Measurements from ENCODE around the gene TRIO.

The TRIO gene

DNA sequence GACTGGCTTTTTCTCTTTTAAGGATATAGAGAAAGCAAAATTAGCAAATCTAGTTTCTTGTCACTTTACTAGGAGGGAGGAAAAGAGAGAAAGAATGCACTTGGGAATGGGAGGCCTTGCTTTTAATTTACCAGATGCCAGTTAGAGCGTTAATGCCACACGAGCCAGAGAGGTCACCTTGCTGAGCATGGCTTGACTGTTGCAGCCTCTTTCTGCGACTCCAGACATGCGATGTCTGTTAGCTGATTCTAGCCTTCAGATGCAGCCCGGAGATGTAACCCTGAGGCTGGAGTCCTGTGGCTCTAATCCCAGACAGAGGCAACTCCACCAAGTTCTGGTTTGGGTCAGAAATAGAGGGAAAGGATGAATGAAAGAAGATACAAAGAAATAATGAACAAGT lies 152.5 kb downstream of the TRIO start:
- Histone ChIP-seq H3K36me3 (ENCODE audit: control insufficient read depth, insufficient read depth, low read length) (no peaks in the 10 kb centered on the region), H3K4me2 (ENCODE audit: low read length) (no peak overlapping the region), H3K27me3 (ENCODE audit: control insufficient read depth, insufficient read depth, low read length) (no peaks in the 10 kb centered on the region), H3K4me3 (ENCODE audit: low read depth, low read length) (no peak overlapping the region), H3K79me2 (peaks cover 2% of the 10 kb centered on the region), H3K9ac (no peak overlapping the region), H3K9me3 (ENCODE audit: control insufficient read depth, low read length) (no peaks in the 10 kb centered on the region), H3K4me1 (no peaks in the 10 kb centered on the region), H3K27ac (no peak overlapping the region), H2AFZ (no peak overlapping the region)
- TF ChIP-seq, protein P1, sequence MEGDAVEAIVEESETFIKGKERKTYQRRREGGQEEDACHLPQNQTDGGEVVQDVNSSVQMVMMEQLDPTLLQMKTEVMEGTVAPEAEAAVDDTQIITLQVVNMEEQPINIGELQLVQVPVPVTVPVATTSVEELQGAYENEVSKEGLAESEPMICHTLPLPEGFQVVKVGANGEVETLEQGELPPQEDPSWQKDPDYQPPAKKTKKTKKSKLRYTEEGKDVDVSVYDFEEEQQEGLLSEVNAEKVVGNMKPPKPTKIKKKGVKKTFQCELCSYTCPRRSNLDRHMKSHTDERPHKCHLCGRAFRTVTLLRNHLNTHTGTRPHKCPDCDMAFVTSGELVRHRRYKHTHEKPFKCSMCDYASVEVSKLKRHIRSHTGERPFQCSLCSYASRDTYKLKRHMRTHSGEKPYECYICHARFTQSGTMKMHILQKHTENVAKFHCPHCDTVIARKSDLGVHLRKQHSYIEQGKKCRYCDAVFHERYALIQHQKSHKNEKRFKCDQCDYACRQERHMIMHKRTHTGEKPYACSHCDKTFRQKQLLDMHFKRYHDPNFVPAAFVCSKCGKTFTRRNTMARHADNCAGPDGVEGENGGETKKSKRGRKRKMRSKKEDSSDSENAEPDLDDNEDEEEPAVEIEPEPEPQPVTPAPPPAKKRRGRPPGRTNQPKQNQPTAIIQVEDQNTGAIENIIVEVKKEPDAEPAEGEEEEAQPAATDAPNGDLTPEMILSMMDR (IDR thresholded peaks at IDR 0.05): no peak

DNA sequence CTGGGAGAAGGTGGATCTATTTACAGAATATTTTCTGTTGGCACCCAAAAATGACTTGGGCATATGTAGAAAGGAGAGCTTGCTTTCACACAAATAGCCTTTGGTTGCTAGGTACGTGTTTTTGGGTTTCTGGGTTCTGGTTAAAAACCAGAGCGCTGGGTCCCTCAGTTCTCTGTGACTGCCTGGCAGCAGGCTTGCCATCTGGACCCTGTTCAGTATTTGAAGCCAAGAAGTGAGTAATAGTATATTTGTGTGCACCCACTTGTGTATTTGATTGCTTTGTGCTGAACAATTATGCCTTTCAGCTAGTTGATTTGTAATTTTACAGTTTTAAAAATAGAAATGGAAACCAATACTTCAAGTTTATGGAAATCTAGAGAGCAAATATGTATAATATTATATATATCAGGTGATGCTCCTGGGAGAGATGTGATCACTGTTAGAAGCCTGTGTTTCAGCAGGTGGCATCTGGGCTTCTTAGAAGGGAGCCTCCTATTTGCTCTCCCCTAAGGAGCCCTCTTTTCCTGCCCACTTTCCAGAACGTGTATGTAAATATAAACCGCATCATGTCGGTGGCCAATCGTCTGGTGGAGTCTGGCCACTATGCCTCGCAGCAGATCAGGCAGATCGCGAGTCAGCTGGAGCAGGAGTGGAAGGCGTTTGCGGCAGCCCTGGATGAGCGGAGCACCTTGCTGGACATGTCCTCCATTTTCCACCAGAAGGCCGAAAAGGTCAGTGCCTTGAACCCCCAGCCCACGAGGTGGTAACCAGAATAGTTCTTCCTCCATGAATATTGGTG lies 153.6 kb downstream of the TRIO start:
- Histone ChIP-seq H3K27ac (no peak overlapping the region), H3K79me2 (peaks cover 2% of the 10 kb centered on the region), H2AFZ (no peak overlapping the region), H3K4me1 (no peaks in the 10 kb centered on the region), H3K9me3 (ENCODE audit: control insufficient read depth, low read length) (no peaks in the 10 kb centered on the region), H3K4me2 (ENCODE audit: low read length) (no peak overlapping the region), H3K4me3 (ENCODE audit: low read depth, low read length) (no peak overlapping the region), H3K27me3 (ENCODE audit: control insufficient read depth, insufficient read depth, low read length) (no peaks in the 10 kb centered on the region), H3K9ac (no peak overlapping the region), H3K36me3 (ENCODE audit: control insufficient read depth, insufficient read depth, low read length) (no peaks in the 10 kb centered on the region)
- TF ChIP-seq, protein P1 (IDR thresholded peaks at IDR 0.05): no peak

- Histone ChIP-seq H3K27ac (no peak overlapping the region), H3K4me3 (ENCODE audit: low read depth, low read length) (no peak overlapping the region), H3K9ac (no peak overlapping the region)
Measured at GRCh38 chr5:14297697-14298096, 154.6 kb downstream of the TRIO start.

DNA sequence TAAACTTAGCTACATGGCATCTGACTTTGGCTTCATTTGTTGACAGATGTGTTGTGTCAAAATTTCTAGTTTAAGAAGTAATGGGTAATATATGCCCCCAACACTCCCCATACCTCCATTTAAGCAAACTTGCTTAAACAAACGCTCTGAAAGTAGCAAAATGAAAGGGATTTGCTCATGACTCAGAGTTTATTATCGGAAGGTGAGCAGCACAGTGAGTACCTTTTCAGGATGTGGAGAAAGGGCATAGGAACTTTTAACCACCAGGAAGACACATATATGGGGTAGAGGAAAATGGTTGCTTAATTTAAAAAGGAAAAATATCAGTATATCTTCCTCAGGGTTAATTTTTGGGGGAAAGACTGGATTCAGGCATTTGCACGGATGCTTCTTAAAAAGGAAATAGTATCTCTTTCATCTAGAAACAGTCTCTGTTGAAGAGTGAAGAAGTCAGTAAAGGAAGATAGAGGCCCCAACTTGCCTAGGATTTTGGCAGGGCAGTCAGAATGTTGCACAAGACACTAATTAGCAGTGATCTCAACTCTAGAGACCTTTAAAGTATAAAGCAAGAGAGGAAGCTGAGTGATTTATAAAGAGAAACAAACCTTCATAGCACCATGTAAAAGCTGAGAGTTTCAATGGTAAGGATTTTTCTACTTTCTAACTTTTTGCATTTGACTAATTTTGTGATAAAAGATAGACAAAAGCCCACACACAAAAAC lies 155.1 kb downstream of the TRIO start:
- Histone ChIP-seq H3K4me3 (ENCODE audit: low read depth, low read length) (no peak overlapping the region), H3K27me3 (ENCODE audit: control insufficient read depth, insufficient read depth, low read length) (no peaks in the 10 kb centered on the region), H3K27ac (no peak overlapping the region), H3K36me3 (ENCODE audit: control insufficient read depth, insufficient read depth, low read length) (no peaks in the 10 kb centered on the region), H3K9ac (no peak overlapping the region), H3K9me3 (ENCODE audit: control insufficient read depth, low read length) (no peaks in the 10 kb centered on the region), H3K79me2 (peaks cover 2% of the 10 kb centered on the region), H3K4me1 (no peaks in the 10 kb centered on the region), H3K4me2 (ENCODE audit: low read length) (no peak overlapping the region), H2AFZ (no peak overlapping the region)
- TF ChIP-seq, protein P1 (IDR thresholded peaks at IDR 0.05): no peak

More at GRCh38 chr5:14297697-14298096, 154.6 kb downstream of the TRIO start:
- TF ChIP-seq, protein P1 (IDR thresholded peaks at IDR 0.05): no peak
- no peaks in the 10 kb centered on the region for H3K27me3 ChIP-seq (ENCODE audit: control insufficient read depth, insufficient read depth, low read length)
- no peaks in the 10 kb centered on the region for H3K36me3 ChIP-seq (ENCODE audit: control insufficient read depth, insufficient read depth, low read length)
- H3K4me1 ChIP-seq: no peaks in the 10 kb centered on the region
- H3K79me2 ChIP-seq: peaks cover 2% of the 10 kb centered on the region
- H3K9me3 ChIP-seq (ENCODE audit: control insufficient read depth, low read length): no peaks in the 10 kb centered on the region
- no peak overlapping the region for H2AFZ ChIP-seq
- no peak overlapping the region for H3K4me2 ChIP-seq (ENCODE audit: low read length)
